Activated gamma-delta T cell treated with anti-CD3 and anti-CD28 coated beads, Interleukin-2, amount 50 U/mL, for 16 hours (primary cell): ENCODE data around the gene CNNM4.
A peak's percentile ranks its signal among the peaks of the same experiment; 100 is the strongest.

Experiments used
- DNase-seq: peaks from one replicate; pipeline ENCODE4 v3.0.0-alpha.2; 2020; ENCODE audit warnings: low read depth

Gene CNNM4

GRCh38 chr2:96832754-96833507 lies 72.2 kb downstream of the CNNM4 start:
- DNase-seq = no peak

GRCh38 chr2:96835830-96836229 lies 75.1 kb downstream of the CNNM4 start:
- no peak for DNase-seq

DNA sequence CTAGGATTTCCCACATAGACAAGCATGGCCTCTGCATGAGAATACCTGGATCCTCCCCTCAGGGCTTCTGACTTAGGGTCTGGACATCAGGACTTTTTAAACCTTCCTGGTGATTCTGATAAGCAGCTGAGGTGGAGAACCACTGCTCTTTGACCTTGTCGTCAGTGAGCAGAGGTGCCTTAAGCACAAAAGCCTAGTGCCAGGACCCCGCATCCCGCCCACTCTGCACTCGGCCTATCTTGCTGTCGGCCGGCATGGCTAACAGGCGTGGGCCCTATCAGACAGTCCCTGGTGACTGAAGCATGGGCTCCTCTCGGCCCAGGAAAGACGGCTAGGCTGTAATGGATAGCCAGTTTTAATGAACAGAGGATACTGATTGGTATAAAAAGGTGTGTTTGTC lies 76.9 kb downstream of the CNNM4 start:
- DNase-seq = no peak

DNA sequence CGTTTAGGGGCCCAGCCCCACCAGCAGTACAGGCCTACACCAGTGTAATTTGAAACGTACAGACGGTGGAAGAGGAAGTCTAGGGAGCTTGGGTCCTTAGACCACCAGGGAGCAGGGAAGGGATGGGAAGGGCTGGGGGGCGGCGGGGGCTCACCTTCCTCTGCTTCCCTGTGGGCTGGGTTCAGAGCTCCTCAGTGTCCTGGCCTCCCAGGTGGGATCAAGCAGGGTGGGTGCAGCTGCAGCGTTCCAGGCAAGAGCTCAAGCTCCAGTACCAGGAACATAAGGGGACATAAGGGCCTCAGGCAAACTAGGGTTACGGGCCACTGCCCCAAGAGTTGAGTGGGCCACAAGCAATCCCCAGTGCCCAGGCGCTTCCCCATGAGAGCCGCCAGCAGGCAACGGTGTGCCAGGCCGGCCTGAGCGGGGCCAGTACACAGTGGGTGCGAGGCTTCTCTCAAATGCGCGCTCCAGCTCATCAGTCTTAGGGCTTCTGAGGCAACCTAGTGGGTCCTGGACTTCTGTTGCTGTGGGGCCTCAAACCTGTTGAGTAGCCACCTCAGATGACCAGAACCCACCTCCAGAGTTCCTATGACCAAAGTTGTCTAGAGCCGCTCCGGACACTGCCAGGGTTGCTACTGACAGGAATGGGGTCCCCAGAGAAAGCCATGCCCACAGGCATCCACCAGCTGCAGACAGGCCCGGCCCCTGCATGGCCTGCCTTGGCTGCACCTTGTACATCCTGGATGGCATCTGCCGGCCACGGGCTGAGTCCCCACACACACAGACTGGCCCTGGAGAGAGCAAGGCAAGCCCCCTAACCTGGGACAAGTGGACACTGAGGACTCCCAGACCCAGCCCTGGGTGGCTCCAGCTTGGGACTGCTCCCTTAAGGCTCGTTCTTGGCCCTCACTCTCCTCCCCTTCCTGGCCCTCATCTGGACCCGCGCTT lies 77.9 kb downstream of the CNNM4 start:
- no peak for DNase-seq

DNA sequence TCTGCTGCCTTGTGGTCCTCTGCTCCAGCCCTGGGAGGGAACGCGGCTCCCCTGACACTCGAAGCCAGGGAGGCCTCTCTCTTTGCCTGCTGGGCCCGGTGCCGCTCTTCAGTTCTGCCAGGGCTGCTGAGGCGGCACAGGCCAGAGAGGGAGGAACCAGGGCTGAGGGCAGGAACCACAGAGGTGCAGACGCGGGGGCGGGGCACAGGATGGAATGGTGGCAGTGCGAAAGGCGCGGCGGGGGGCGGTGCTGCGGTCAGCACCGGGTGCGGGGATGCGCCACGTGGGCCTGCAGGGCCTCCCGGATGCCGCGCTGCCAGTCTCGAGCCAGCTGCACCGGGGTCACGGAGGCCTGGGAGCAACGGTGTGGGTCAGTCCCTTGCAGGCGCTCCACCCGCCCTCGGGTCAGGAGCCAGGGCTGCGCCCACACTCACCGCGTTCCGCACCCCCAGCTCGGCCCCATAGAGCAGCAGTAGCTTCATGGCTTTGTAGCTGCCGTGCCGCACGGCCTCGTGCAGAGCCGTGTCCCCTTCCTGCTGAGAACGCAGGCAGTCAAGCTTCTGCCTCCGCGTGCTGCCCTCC lies 78.7 kb downstream of the CNNM4 start:
- peak; percentile 71 for DNase-seq

- no peak for DNase-seq
Measured at GRCh38 chr2:96839875-96840850, 79.5 kb downstream of the CNNM4 start.

DNA sequence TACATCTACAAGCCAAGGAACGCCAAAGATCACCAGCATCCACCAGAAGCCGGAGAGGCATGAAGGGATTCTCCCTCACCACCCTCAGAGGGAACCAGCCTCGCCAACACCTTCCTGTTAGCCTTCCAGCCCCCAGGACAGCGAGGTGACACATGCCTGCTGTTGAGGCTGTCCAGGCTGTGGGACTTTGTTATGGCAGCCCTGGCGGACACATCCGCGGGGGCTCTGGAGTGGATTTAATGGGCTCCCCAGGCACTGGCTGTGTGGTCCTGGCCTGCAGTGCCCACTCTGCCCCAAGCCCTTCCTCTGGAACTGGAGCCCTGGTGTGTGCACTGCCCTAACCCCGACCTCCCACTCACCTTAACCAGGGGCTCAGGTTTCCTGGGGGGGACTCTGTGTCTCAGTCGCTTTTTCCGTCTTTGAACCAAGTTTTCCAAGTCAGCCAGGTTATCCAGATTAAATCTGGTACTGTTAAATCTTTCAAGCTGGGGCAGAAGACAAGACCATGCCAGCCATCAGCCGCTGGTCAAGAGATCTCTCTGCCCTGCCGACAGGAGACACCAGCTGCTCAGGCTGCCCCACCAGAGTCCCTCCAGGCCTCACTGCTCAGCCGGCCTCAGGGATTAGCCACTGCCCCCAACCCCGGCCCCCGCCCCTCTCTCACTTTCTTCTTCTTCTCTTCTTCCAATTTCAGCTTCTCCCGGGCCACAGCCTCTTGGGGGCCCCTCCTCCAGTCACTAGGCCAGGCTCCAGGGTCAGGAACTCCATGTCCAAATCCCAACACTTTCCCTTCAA lies 81.2 kb downstream of the CNNM4 start:
- DNase-seq = no peak

GRCh38 chr2:96842600-96842999 lies 81.9 kb downstream of the CNNM4 start:
- DNase-seq = no peak

GRCh38 chr2:96843538-96844268 lies 83.0 kb downstream of the CNNM4 start, which contains the start of gene ANKRD23:
Gene ANKRD23 (minus strand): TSS chr2:96844021. CDS start chr2:96843992, 29 bp downstream.
- no peak for DNase-seq

- no peak for DNase-seq
Measured at GRCh38 chr2:96844405-96844808, 83.7 kb downstream of the CNNM4 start.

- no peak for DNase-seq
Measured at GRCh38 chr2:96846825-96847224, 86.1 kb downstream of the CNNM4 start.

GRCh38 chr2:96847586-96847985 lies 86.9 kb downstream of the CNNM4 start:
- DNase-seq = no peak

DNA sequence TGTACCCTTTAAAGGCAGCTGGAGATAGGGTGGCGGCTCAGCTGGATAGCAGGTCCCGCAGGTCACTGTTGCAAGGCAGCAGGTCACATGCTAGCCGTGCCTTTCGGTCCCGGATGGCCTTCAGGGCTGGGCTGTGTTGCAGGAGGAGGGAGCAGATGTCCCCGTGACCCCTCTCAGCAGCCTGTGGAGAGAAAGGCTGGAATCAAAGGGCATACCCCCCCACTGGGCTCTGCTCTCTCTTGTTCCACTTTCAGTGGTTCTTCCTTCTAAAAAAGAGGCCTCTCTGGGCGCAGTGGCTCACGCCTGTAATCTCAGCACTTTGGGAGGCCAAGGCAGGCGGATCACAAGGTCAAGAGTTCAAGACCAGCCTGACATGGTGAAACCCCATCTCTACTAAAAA lies 87.6 kb downstream of the CNNM4 start:
- DNase-seq = no peak

DNA sequence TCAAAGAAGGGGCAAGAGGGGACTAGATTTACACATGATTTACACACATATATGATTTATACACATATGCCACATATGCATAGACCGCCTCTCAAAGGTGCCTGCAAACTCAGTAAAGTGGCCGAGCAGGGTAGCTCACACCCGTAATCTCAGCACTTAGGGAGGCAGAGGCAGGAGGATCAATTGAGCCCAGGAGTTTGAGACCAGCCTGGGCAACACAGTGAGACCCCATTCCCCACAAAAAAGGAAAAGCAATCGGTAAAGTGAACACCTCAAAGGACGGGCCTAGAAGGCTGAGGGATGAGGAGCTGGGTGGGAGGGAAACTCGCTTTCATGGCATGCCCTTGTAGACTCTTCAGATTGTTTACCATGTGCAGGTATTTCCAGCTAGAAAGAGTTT lies 92.0 kb downstream of the CNNM4 start:
- no peak for DNase-seq

GRCh38 chr2:96853321-96853720 lies 92.6 kb downstream of the CNNM4 start:
- no peak for DNase-seq

- DNase-seq = no peak
Measured at GRCh38 chr2:96856776-96857666, 96.3 kb downstream of the CNNM4 start.

DNA sequence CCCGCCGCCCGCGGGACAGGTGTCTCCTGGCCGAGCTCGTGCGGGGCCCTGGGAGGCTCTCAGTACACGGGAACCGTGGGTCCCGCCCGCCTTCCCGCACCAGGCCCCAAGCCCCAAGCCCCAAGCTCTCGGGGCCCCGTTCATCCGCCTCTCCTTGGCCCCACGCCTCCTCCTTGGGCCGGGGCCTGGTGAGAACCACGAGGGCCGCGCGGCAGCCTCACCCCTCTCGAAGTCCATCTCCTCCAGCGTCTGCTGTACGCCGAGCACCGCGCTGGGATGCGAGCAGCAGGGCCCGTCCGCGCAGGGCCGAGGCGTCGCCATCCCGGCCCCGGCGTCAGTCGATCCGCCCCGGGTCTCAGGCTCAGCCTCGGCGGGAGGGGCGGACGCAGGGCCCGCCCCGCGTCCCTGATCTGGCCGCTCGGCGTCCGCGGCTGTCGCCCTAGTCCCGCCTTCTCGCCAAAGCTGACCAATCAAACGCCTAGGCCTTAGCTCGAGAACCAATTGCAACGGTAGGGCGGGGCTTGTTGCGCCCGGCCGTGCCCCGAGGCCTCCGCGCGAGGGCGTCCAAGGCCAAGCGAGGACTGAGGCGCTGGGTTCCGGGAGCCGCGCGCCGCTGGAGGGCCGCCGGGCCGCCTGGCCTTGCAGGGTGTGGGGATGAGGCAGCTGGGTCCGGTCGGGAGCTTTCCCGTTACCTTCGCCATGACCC lies 97.1 kb downstream of the CNNM4 start, which contains the start of gene ANKRD39:
TSS of gene ANKRD39 (minus strand) at position 350 of the 706 bp plus-strand sequence. CDS start at position 321, 29 bp downstream.
- peak; percentile 94 for DNase-seq

GRCh38 chr2:96859099-96859649 lies 98.5 kb downstream of the CNNM4 start:
- DNase-seq = no peak
